Measurements from ENCODE around the gene RPS19.

DNA sequence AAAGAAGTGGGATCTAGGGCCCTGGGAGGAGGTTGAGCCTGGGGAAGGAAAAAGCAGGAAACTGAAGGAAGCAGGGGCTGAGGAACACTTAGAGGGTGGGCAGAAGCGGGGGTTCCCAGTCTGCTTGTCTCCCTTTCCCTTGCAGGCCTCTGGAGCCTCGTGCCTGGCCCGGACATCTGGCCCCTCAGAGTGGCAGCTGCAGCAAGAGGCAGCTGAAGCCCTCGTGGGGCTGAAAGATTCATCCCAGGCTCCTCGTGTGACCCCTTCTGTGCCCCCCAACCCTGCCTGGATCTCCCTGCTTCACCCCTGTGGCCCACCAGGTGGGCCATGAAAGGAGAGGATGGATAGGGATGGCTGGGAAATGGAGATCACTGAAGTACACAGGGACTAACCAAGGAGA is 9.7 kb upstream of the RPS19 start:
- TF ChIP-seq ZNF274 (IDR thresholded peaks at IDR 0.05; ENCODE audit: low read depth, low read length) (no peak), SUZ12 (IDR thresholded peaks at IDR 0.05; ENCODE audit: extremely low read depth, insufficient read depth, insufficient read length) (no peak)
